ENCODE data around the gene EPHA7.

EPHA7 gene

DNA sequence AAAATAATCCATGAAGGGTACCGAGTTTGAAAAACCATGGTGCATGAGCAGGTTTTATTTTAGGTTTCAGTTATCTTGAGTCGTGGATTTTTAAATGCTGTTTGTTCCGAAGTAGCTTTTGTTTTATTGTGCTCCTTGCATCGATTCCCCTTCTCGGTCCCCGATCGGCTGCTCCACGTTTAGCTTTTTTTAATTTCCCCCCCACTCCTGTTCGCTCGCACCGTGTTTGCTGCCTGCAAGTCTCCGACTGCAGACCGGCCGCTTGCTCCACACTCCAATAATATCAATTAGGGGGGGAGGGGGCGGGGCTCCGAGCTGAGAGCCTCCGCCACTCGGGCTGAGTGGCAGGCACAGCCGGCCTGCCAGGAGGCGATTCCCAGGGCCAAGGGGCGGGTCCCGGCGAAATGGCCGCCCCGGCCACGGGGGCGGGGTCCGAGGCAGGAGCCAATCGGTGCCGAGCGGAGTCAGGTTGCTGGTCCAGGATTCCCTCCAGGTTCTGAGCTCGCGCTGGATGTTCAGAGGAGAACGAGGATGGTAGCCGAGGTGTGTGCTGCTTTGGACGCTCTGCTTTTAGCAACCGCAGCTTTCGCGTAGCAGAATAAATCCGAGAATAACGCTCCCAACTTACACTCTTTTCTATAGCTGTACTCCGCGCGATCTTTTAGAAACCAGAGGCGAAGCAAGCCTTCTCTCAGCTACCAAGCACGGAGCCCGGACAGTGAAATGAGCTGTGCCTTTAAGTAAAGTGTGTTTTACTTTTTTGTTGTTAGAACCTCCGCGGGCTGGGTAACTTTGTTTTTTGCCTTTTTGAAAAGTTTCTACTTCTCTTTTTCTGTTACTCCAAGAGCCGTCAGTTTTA lies at the start of gene EPHA7:
Gene EPHA7 (minus strand): TSS at position 256 of the 859 bp plus-strand sequence. CDS start 218 bp downstream, at position 38.
- peak within 1 kb of the TSS; percentile 74 for H3K4me3 ChIP-seq (ENCODE audit: low read depth, low read length)
- TF ChIP-seq CTCF (IDR thresholded peaks at IDR 0.05): no peak
- no peaks in the 10 kb centered on the region for H3K27me3 ChIP-seq (ENCODE audit: control insufficient read depth, insufficient read depth, low read length)
- H3K9me3 ChIP-seq (ENCODE audit: control insufficient read depth, low read length): no peaks in the 10 kb centered on the region
- H3K4me2 ChIP-seq (ENCODE audit: low read length): peak within 1 kb of the TSS; percentile 79
- H2AFZ ChIP-seq: peak within 1 kb of the TSS; percentile 60
- H3K4me1 ChIP-seq: peaks cover 8% of the 10 kb centered on the region
- peaks cover 45% of the 10 kb centered on the region for H3K79me2 ChIP-seq
- no peaks in the 10 kb centered on the region for H3K36me3 ChIP-seq (ENCODE audit: control insufficient read depth, insufficient read depth, low read length)
- H3K9ac ChIP-seq: peak within 1 kb of the TSS; percentile 89
- H3K27ac ChIP-seq: peak within 1 kb of the TSS; percentile 84

DNA sequence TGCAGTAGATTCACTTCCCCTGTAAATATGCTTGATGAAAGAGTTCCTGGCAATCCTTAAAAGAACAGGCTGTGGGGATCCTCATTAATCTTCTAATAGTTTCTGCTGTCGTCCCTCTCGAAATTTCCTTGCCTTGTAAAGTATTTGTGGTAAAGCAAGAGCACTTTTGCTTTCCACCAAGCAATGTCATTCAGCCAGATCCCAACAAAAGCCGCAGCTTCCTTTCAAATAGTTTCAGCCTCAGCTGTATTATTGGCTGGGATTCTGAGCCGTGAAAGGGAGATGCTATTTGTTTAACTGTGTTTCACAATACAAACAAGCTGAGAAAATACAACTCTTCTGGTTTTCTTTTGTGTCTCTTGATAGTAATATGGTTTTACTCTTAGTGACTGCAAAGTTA lies 48.9 kb upstream of the EPHA7 start:
- H3K4me2 ChIP-seq (ENCODE audit: low read length): no peak overlapping the region
- H2AFZ ChIP-seq: peak overlapping the region; percentile 30
- no peak overlapping the region for H3K9ac ChIP-seq
- no peaks in the 10 kb centered on the region for H3K79me2 ChIP-seq
- no peak overlapping the region for H3K27ac ChIP-seq
- H3K4me1 ChIP-seq: no peaks in the 10 kb centered on the region
- no peaks in the 10 kb centered on the region for H3K9me3 ChIP-seq (ENCODE audit: control insufficient read depth, low read length)
- H3K27me3 ChIP-seq (ENCODE audit: control insufficient read depth, insufficient read depth, low read length): no peaks in the 10 kb centered on the region
- H3K4me3 ChIP-seq (ENCODE audit: low read depth, low read length): no peak overlapping the region
- H3K36me3 ChIP-seq (ENCODE audit: control insufficient read depth, insufficient read depth, low read length): no peaks in the 10 kb centered on the region
- no peak for TF ChIP-seq CTCF (IDR thresholded peaks at IDR 0.05)

- H3K79me2 ChIP-seq: no peaks in the 10 kb centered on the region
- no peak overlapping the region for H3K4me3 ChIP-seq (ENCODE audit: low read depth, low read length)
- H3K9me3 ChIP-seq (ENCODE audit: control insufficient read depth, low read length): no peaks in the 10 kb centered on the region
- H3K27me3 ChIP-seq (ENCODE audit: control insufficient read depth, insufficient read depth, low read length): no peaks in the 10 kb centered on the region
- TF ChIP-seq CTCF (IDR thresholded peaks at IDR 0.05): no peak
- no peak overlapping the region for H3K27ac ChIP-seq
- H3K36me3 ChIP-seq (ENCODE audit: control insufficient read depth, insufficient read depth, low read length): no peaks in the 10 kb centered on the region
- H3K4me1 ChIP-seq: no peaks in the 10 kb centered on the region
- H3K4me2 ChIP-seq (ENCODE audit: low read length): no peak overlapping the region
- no peak overlapping the region for H2AFZ ChIP-seq
- H3K9ac ChIP-seq: no peak overlapping the region
Measured at GRCh38 chr6:93454533-93454932, 35.2 kb upstream of the EPHA7 start.

DNA sequence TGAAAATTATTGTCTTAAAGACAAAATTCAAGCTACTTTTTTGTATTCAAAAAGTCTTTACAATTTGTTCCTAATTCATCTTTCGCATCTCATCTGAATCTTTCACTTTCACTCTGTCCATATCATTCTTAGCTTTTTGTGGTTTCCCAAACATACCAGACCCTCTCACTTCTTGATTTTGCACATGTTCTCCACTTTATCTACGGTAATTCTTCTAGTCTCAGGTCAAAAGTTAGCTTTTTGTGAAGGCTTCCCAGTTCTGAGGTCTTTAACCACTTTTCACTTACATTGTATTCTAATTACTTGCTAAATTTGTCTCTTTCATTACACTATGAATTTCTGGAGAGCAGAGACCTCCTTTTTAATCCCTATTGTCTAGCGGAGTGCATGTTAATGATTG lies 34.6 kb upstream of the EPHA7 start:
- no peaks in the 10 kb centered on the region for H3K79me2 ChIP-seq
- H3K9ac ChIP-seq: no peak overlapping the region

More for the DNA sequence above, 34.6 kb upstream of the EPHA7 start:
- Histone ChIP-seq H3K36me3 (ENCODE audit: control insufficient read depth, insufficient read depth, low read length) (no peaks in the 10 kb centered on the region), H3K4me3 (ENCODE audit: low read depth, low read length) (no peak overlapping the region), H3K27me3 (ENCODE audit: control insufficient read depth, insufficient read depth, low read length) (no peaks in the 10 kb centered on the region), H3K9me3 (ENCODE audit: control insufficient read depth, low read length) (no peaks in the 10 kb centered on the region), H2AFZ (no peak overlapping the region), H3K27ac (no peak overlapping the region), H3K4me2 (ENCODE audit: low read length) (no peak overlapping the region), H3K4me1 (no peaks in the 10 kb centered on the region)
- no peak for TF ChIP-seq CTCF (IDR thresholded peaks at IDR 0.05)

All from parathyroid adenoma (tissue), 2 donors.